PFSK-1 (cell line): Measurements from ENCODE around the gene TMEM14C.

Experiments
- SIN3A ChIP-seq: IDR thresholded peaks from 2 replicates; pipeline ENCODE4 v1.6.1; 2012; ENCODE audit warnings: mild to moderate bottlenecking, low read length, moderate library complexity, borderline replicate concordance; ENCODE audit not compliant: insufficient read depth
- TF ChIP-seq, protein P1 (sequence below), 2 experiments: IDR thresholded peaks; 2 replicates each; pipeline versions ENCODE4 v1.6.1 to v1.8.0; 2011 to 2012; ENCODE audit warnings: low read depth in 2 of 2, low read length in 2 of 2, control low read depth in 1 of 2, inconsistent platforms in 1 of 2, mild to moderate bottlenecking in 1 of 2, moderate library complexity in 1 of 2; ENCODE audit not compliant: insufficient read depth in 1 of 2

DNA sequence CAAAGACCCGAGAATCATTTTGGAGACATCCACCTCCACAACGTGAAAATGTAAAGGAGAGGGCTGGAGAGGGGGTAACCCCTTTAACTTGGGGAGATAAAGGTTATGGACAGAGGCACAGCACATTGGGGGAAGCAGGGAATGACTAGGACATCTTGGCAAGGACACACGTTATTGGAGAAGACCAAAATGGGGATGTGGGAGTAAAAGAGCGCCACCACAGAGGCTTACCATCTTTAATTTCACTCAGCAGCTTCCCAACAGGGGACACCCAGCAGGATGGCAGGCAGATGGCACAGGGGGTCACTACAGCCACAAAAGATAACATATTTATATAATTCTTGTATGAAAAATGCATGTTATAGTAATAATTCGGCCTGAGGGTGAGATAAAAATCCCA is 38.3 kb upstream of the TMEM14C start:
- no peak for TF ChIP-seq SIN3A
- TF ChIP-seq, protein P1, sequence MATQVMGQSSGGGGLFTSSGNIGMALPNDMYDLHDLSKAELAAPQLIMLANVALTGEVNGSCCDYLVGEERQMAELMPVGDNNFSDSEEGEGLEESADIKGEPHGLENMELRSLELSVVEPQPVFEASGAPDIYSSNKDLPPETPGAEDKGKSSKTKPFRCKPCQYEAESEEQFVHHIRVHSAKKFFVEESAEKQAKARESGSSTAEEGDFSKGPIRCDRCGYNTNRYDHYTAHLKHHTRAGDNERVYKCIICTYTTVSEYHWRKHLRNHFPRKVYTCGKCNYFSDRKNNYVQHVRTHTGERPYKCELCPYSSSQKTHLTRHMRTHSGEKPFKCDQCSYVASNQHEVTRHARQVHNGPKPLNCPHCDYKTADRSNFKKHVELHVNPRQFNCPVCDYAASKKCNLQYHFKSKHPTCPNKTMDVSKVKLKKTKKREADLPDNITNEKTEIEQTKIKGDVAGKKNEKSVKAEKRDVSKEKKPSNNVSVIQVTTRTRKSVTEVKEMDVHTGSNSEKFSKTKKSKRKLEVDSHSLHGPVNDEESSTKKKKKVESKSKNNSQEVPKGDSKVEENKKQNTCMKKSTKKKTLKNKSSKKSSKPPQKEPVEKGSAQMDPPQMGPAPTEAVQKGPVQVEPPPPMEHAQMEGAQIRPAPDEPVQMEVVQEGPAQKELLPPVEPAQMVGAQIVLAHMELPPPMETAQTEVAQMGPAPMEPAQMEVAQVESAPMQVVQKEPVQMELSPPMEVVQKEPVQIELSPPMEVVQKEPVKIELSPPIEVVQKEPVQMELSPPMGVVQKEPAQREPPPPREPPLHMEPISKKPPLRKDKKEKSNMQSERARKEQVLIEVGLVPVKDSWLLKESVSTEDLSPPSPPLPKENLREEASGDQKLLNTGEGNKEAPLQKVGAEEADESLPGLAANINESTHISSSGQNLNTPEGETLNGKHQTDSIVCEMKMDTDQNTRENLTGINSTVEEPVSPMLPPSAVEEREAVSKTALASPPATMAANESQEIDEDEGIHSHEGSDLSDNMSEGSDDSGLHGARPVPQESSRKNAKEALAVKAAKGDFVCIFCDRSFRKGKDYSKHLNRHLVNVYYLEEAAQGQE (IDR thresholded peaks at IDR 0.05; ENCODE audit: insufficient read depth in 1 of 2, low read depth in 2 of 2, low read length in 2 of 2), result no peak
